ENCODE measurements around the gene DAB1. TPM values are rescaled to one million over a fixed set of nuclear protein-coding genes. Genes with fewer than 3 reads are reported as not detected.
"Not testable (repeated sequence)": the region's sequence is repeated elsewhere in the genome, so short reads cannot be mapped to it uniquely, and the experiment has no call there.

The DAB1 gene
- total RNA-seq, 6 experiments from 2014 or later, result 0.76 to 1.9 (median 1.1) TPM

DNA sequence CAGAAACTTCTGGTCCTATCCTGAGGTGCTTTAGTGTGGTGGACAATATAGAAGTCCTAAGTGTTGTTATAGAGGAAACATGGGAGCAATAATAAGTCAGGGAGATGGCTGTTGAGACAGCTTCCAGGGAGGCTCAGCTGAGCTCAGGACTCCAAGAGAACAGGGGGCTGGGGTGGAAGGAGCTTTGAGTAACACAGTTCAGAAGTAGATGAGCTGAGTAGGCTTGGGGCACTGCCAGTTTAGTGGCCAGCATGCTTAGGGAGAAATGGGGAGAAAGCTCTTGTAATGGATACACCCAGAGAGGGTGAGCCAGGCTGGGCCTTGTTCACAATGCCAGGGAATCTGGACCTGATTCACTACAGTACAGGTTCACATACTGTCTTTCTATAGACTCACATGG lies 201.6 kb downstream of the DAB1 start:
- no peak for TF ChIP-seq POLR2A (IDR thresholded peaks at IDR 0.05)
- TF ChIP-seq, protein P1, sequence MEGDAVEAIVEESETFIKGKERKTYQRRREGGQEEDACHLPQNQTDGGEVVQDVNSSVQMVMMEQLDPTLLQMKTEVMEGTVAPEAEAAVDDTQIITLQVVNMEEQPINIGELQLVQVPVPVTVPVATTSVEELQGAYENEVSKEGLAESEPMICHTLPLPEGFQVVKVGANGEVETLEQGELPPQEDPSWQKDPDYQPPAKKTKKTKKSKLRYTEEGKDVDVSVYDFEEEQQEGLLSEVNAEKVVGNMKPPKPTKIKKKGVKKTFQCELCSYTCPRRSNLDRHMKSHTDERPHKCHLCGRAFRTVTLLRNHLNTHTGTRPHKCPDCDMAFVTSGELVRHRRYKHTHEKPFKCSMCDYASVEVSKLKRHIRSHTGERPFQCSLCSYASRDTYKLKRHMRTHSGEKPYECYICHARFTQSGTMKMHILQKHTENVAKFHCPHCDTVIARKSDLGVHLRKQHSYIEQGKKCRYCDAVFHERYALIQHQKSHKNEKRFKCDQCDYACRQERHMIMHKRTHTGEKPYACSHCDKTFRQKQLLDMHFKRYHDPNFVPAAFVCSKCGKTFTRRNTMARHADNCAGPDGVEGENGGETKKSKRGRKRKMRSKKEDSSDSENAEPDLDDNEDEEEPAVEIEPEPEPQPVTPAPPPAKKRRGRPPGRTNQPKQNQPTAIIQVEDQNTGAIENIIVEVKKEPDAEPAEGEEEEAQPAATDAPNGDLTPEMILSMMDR (IDR thresholded peaks at IDR 0.05), result no peak
- no peak overlapping the region for H3K4me3 ChIP-seq
- ATAC-seq (no peak), DNase-seq (no peak)
- intact Hi-C loops (cut with DNase I), result no loop called here
- H3K27me3 ChIP-seq, result no peaks in the 10 kb centered on the region
- H3K9me3 ChIP-seq, result no peaks in the 10 kb centered on the region
- H3K36me3 ChIP-seq, result no peaks in the 10 kb centered on the region
- H3K27ac ChIP-seq, result no peak overlapping the region
- no peaks in the 10 kb centered on the region for H3K4me1 ChIP-seq

DNA sequence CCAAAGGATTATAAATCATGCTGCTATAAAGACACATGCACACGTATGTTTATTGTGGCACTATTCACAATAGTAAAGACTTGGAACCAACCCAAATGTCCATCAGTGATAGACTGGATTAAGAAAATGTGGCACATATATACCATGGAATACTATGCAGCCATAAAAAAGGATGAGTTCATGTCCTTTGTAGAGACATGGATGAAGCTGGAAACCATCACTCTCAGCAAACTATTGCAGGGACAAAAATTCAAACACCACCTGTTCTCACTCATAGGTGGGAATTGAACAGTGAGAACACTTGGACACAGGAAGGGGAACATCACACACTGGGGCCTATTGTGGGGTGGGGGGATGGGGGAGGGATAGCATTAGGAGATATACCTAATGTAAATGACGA lies 203.0 kb downstream of the DAB1 start:
- H3K27me3 ChIP-seq; DNase-seq; H3K4me1 ChIP-seq; intact Hi-C loops (cut with DNase I); H3K9me3 ChIP-seq; H3K36me3 ChIP-seq; H3K27ac ChIP-seq; ATAC-seq; H3K4me3 ChIP-seq: not testable (repeated sequence)
- WGBS (ENCODE audit: insufficient coverage, low coverage, low lambda C conversion rate, missing lambda C conversion rate), result 90% methylated on average over 1 of the region's 2 CpGs

- no peak for DNase-seq
- H3K9me3 ChIP-seq, result no peaks in the 10 kb centered on the region
- H3K36me3 ChIP-seq, result no peaks in the 10 kb centered on the region
- no peak for ATAC-seq
- no peak overlapping the region for H3K4me3 ChIP-seq
- intact Hi-C loops (cut with DNase I), result no loop called here
- TF ChIP-seq, protein P1 (IDR thresholded peaks at IDR 0.05), result no peak
- no peak for TF ChIP-seq POLR2A (IDR thresholded peaks at IDR 0.05)
- no peaks in the 10 kb centered on the region for H3K4me1 ChIP-seq
- H3K27me3 ChIP-seq, result no peaks in the 10 kb centered on the region
- H3K27ac ChIP-seq, result no peak overlapping the region
- 64% methylated on average over 6 of the region's 6 CpGs for WGBS (ENCODE audit: insufficient coverage, low coverage, low lambda C conversion rate, missing lambda C conversion rate)
Observed at GRCh38 chr1:57218487-57219079, 205.3 kb downstream of the DAB1 start.

DNA sequence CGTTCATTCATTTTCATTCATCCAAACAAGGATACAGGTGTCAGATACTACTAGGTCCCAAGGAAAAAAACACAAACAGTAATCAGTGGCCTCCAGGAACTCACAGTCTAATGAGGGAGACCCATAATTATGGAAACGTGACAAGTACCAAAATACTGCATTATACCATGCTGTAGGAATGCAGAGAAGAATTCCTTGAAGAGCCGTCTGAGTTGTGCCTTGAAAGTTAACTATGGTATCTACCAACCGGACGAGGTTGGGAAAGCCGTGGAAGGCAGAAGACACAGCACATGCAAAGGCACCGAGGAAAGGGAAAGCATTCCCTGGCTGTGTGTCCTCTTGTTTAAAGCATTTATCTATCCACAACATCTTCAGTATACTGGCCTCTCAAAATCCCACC lies 206.0 kb downstream of the DAB1 start:
- DNase-seq (no peak), ATAC-seq (no peak)
- Histone ChIP-seq H3K27me3 (no peaks in the 10 kb centered on the region), H3K36me3 (no peaks in the 10 kb centered on the region), H3K4me1 (no peaks in the 10 kb centered on the region), H3K4me3 (no peak overlapping the region), H3K27ac (no peak overlapping the region), H3K9me3 (no peaks in the 10 kb centered on the region)
- intact Hi-C loops (cut with DNase I), result no loop called here
- 93% methylated on average over 7 of the region's 7 CpGs for WGBS (ENCODE audit: insufficient coverage, low coverage, low lambda C conversion rate, missing lambda C conversion rate)
- TF ChIP-seq, protein P1 (IDR thresholded peaks at IDR 0.05), result no peak
- no peak for TF ChIP-seq POLR2A (IDR thresholded peaks at IDR 0.05)

- no peak overlapping the region for H3K27ac ChIP-seq
- ATAC-seq, result no peak
- intact Hi-C loops (cut with DNase I), result no loop called here
- TF ChIP-seq, protein P1 (IDR thresholded peaks at IDR 0.05), result no peak
- no peak for TF ChIP-seq POLR2A (IDR thresholded peaks at IDR 0.05)
- H3K4me3 ChIP-seq, result no peak overlapping the region
- H3K36me3 ChIP-seq, result no peaks in the 10 kb centered on the region
- no peaks in the 10 kb centered on the region for H3K9me3 ChIP-seq
- no peaks in the 10 kb centered on the region for H3K4me1 ChIP-seq
- 81% methylated on average over 5 of the region's 5 CpGs for WGBS (ENCODE audit: insufficient coverage, low coverage, low lambda C conversion rate, missing lambda C conversion rate)
- DNase-seq, result no peak
- H3K27me3 ChIP-seq, result no peaks in the 10 kb centered on the region
Observed at GRCh38 chr1:57214951-57215575, 208.8 kb downstream of the DAB1 start.

All from right lobe of liver (tissue), 6 donors.